ENCODE results near the gene APLF. TPM values are rescaled to one million over a fixed set of nuclear protein-coding genes. Genes with fewer than 3 reads are reported as not detected.

Gene APLF
- total RNA-seq, 1 donor, result 10.5 TPM

GRCh38 chr2:68537011-68537410 lies 69.6 kb downstream of the APLF start:
- H4K20me1 ChIP-seq (ENCODE audit: insufficient read depth, low read length), result no peaks in the 10 kb centered on the region
- DNase-seq (ENCODE audit: insufficient read length, low spot score, missing footprints), result no peak
- H3K27me3 ChIP-seq (ENCODE audit: insufficient read depth, low read length), result no peaks in the 10 kb centered on the region

GRCh38 chr2:68537809-68538208 lies 70.4 kb downstream of the APLF start:
- Histone ChIP-seq H3K4me3 (ENCODE audit: insufficient read depth, low read length) (no peak overlapping the region), H4K20me1 (ENCODE audit: insufficient read depth, low read length) (no peaks in the 10 kb centered on the region), H3K4me2 (ENCODE audit: insufficient read depth, low read length) (peak overlapping the region; percentile 3), H3K36me3 (ENCODE audit: insufficient read depth, low read length) (no peaks in the 10 kb centered on the region), H3K79me2 (ENCODE audit: insufficient read depth, low read length) (no peaks in the 10 kb centered on the region), H3K4me1 (ENCODE audit: insufficient read depth, low read length) (peaks cover 3% of the 10 kb centered on the region), H3K27me3 (ENCODE audit: insufficient read depth, low read length) (no peaks in the 10 kb centered on the region), H3K9me3 (ENCODE audit: low read depth, low read length) (no peaks in the 10 kb centered on the region), H3K27ac (ENCODE audit: low read depth, low read length) (no peak overlapping the region), H2AFZ (ENCODE audit: low read length) (no peak overlapping the region)
- no peak for DNase-seq (ENCODE audit: insufficient read length, low spot score, missing footprints)
- TF ChIP-seq CTCF (IDR thresholded peaks at IDR 0.05; ENCODE audit: extremely low read depth, low read depth, low read length), result no peak

More at GRCh38 chr2:68537011-68537410, 69.6 kb downstream of the APLF start:
- H3K9me3 ChIP-seq (ENCODE audit: low read depth, low read length), result no peaks in the 10 kb centered on the region
- H3K27ac ChIP-seq (ENCODE audit: low read depth, low read length), result no peak overlapping the region
- H3K4me3 ChIP-seq (ENCODE audit: insufficient read depth, low read length), result no peak overlapping the region
- no peaks in the 10 kb centered on the region for H3K36me3 ChIP-seq (ENCODE audit: insufficient read depth, low read length)
- H3K4me2 ChIP-seq (ENCODE audit: insufficient read depth, low read length), result no peak overlapping the region
- peaks cover 3% of the 10 kb centered on the region for H3K4me1 ChIP-seq (ENCODE audit: insufficient read depth, low read length)
- no peak for TF ChIP-seq CTCF (IDR thresholded peaks at IDR 0.05; ENCODE audit: extremely low read depth, low read depth, low read length)
- H3K79me2 ChIP-seq (ENCODE audit: insufficient read depth, low read length), result no peaks in the 10 kb centered on the region
- H2AFZ ChIP-seq (ENCODE audit: low read length), result no peak overlapping the region

- no peak overlapping the region for H3K4me2 ChIP-seq (ENCODE audit: insufficient read depth, low read length)
- H3K79me2 ChIP-seq (ENCODE audit: insufficient read depth, low read length), result no peaks in the 10 kb centered on the region
- DNase-seq (ENCODE audit: insufficient read length, low spot score, missing footprints), result no peak
Measured at GRCh38 chr2:68544811-68545210, 77.4 kb downstream of the APLF start.

GRCh38 chr2:68548396-68548795 lies 81.0 kb downstream of the APLF start:
- Histone ChIP-seq H4K20me1 (ENCODE audit: insufficient read depth, low read length) (no peaks in the 10 kb centered on the region), H3K79me2 (ENCODE audit: insufficient read depth, low read length) (no peaks in the 10 kb centered on the region), H3K36me3 (ENCODE audit: insufficient read depth, low read length) (no peaks in the 10 kb centered on the region), H3K4me2 (ENCODE audit: insufficient read depth, low read length) (no peak overlapping the region), H2AFZ (ENCODE audit: low read length) (no peak overlapping the region), H3K27me3 (ENCODE audit: insufficient read depth, low read length) (no peaks in the 10 kb centered on the region), H3K4me1 (ENCODE audit: insufficient read depth, low read length) (no peaks in the 10 kb centered on the region), H3K27ac (ENCODE audit: low read depth, low read length) (no peak overlapping the region), H3K9me3 (ENCODE audit: low read depth, low read length) (no peaks in the 10 kb centered on the region), H3K4me3 (ENCODE audit: insufficient read depth, low read length) (no peak overlapping the region)
- DNase-seq (ENCODE audit: insufficient read length, low spot score, missing footprints), result no peak
- no peak for TF ChIP-seq CTCF (IDR thresholded peaks at IDR 0.05; ENCODE audit: extremely low read depth, low read depth, low read length)

More at GRCh38 chr2:68544811-68545210, 77.4 kb downstream of the APLF start:
- Histone ChIP-seq H4K20me1 (ENCODE audit: insufficient read depth, low read length) (no peaks in the 10 kb centered on the region), H3K27me3 (ENCODE audit: insufficient read depth, low read length) (no peaks in the 10 kb centered on the region), H2AFZ (ENCODE audit: low read length) (no peak overlapping the region), H3K36me3 (ENCODE audit: insufficient read depth, low read length) (no peaks in the 10 kb centered on the region), H3K4me3 (ENCODE audit: insufficient read depth, low read length) (no peak overlapping the region), H3K9me3 (ENCODE audit: low read depth, low read length) (no peaks in the 10 kb centered on the region), H3K27ac (ENCODE audit: low read depth, low read length) (no peak overlapping the region), H3K4me1 (ENCODE audit: insufficient read depth, low read length) (no peaks in the 10 kb centered on the region)
- TF ChIP-seq CTCF (IDR thresholded peaks at IDR 0.05; ENCODE audit: extremely low read depth, low read depth, low read length), result no peak
